ENCODE measurements around the gene MESD.
"Not testable (repeated sequence)": the region's sequence is repeated elsewhere in the genome, so short reads cannot be mapped to it uniquely, and the experiment has no call there.

Gene MESD

DNA sequence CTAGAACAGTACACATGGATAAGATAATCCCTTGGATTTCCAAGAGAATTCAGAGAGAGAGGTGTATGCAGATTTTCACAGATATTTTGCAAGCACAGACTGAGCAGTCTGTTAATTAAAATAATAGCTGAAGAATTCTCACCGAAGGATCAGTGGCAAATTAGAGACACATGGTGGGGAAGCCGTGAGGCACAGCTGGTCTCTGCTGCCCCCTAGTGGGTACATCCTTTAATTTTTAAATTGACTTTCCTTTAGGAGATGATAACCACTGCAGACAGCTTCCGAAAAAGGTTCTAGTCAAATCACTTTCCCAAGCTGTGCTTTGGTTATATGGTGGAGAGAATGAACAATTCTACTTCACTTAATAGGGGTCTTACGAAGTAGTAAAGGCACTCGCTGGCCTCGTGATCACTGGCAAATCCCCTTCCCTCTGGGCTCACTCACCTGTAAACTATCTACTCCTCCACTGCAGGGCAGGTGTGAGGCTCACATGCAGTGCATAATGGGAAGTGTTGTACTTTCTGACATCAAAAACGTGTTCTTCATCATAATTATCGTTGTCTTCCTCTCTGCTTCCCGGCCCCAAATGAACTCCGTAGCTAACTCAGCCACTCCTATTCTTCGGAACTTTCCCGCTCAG lies 19.5 kb downstream of the MESD start:
- H3K27ac Mint-ChIP-seq = no peak overlapping the region
- H3K4me1 Mint-ChIP-seq (ENCODE audit: low read depth) = peaks cover 6% of the 10 kb centered on the region
- H3K36me3 Mint-ChIP-seq (ENCODE audit: low read depth) = peaks cover 13% of the 10 kb centered on the region
- peaks cover 3% of the 10 kb centered on the region for H3K9me3 Mint-ChIP-seq
- no peak overlapping the region for H3K4me3 Mint-ChIP-seq
- no peaks in the 10 kb centered on the region for H3K27me3 Mint-ChIP-seq (ENCODE audit: low read depth)

DNA sequence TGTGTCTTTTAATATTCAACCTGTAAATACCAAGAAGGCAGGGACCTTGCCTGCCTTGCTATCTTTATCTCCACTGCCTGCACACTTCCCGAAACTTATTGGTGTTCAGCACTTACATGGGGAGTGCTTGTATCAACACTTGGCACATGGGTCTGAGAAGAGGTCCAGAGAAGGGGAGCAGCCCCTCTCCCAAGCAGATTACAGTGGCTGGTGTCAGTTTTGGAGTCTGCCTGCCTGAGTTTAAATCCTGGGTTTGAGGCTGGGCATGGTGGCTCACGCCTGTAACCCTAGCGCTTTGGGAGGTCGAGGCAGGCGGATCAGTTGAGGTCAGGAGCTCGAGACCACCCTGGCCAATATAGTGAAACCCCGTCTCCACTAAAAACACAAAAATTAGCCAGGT lies 20.3 kb downstream of the MESD start:
- H3K4me1 Mint-ChIP-seq (ENCODE audit: low read depth) = peaks cover 6% of the 10 kb centered on the region
- H3K4me3 Mint-ChIP-seq = no peak overlapping the region
- peaks cover 4% of the 10 kb centered on the region for H3K9me3 Mint-ChIP-seq
- peaks cover 21% of the 10 kb centered on the region for H3K36me3 Mint-ChIP-seq (ENCODE audit: low read depth)
- no peaks in the 10 kb centered on the region for H3K27me3 Mint-ChIP-seq (ENCODE audit: low read depth)
- H3K27ac Mint-ChIP-seq = no peak overlapping the region

- Mint-ChIP-seq H3K27me3 (ENCODE audit: low read depth) (no peaks in the 10 kb centered on the region), H3K9me3 (peaks cover 6% of the 10 kb centered on the region), H3K27ac (no peak overlapping the region), H3K36me3 (ENCODE audit: low read depth) (peaks cover 25% of the 10 kb centered on the region), H3K4me1 (ENCODE audit: low read depth) (peaks cover 6% of the 10 kb centered on the region), H3K4me3 (no peak overlapping the region)
Observed at GRCh38 chr15:80967991-80968510, 21.6 kb downstream of the MESD start.

- Mint-ChIP-seq H3K36me3 (ENCODE audit: low read depth) (peaks cover 31% of the 10 kb centered on the region), H3K27ac (no peak overlapping the region), H3K4me3 (no peak overlapping the region), H3K4me1 (ENCODE audit: low read depth) (peaks cover 9% of the 10 kb centered on the region), H3K27me3 (ENCODE audit: low read depth) (no peaks in the 10 kb centered on the region), H3K9me3 (peaks cover 6% of the 10 kb centered on the region)
Observed at GRCh38 chr15:80967451-80967850, 22.2 kb downstream of the MESD start.

DNA sequence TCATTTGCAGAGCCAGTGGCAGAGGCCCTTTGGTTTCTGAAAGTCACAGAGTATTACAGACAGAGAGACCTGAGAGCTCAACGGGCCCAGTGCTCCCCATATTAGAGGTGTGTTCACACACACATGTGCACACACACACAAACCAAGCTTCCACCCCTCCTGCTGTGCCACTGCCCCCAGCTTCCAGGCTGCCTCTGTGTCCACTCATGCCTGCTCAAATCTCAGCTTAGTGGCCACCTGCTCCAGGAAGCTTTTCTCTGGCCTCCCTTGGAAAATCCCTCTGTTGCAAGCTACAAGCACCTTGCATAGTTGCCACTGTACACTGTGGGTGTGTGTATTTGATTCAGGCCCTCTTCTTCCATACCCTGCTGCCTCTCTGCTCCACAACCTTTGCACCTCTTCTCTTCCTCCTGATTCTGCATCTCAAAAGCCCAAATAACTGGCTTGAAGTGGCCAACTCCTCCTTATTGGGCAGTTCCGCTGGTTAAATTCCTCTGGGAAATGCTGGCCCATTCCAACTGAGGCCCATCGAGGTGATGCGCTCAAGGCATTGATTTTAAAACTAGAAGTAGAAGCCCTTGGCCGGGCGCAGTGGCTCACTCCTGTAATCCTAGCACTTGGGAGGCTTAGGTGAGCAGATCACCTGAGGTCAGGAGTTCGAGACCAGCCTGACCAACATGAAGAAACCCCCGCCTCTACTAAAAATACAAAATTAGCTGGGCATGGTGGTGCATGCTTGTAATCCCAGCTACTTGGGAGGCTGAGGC lies 23.0 kb downstream of the MESD start:
- H3K27me3 Mint-ChIP-seq (ENCODE audit: low read depth) = no peaks in the 10 kb centered on the region
- H3K27ac Mint-ChIP-seq = no peak overlapping the region
- no peak overlapping the region for H3K4me3 Mint-ChIP-seq

GRCh38 chr15:80965454-80965853 lies 24.2 kb downstream of the MESD start:
- H3K4me1 Mint-ChIP-seq (ENCODE audit: low read depth); H3K27ac Mint-ChIP-seq; H3K4me3 Mint-ChIP-seq; H3K27me3 Mint-ChIP-seq (ENCODE audit: low read depth); H3K9me3 Mint-ChIP-seq: not testable (repeated sequence)
- peaks cover 39% of the 10 kb centered on the region for H3K36me3 Mint-ChIP-seq (ENCODE audit: low read depth)

More for the DNA sequence above, 23.0 kb downstream of the MESD start:
- peaks cover 32% of the 10 kb centered on the region for H3K36me3 Mint-ChIP-seq (ENCODE audit: low read depth)
- H3K4me1 Mint-ChIP-seq (ENCODE audit: low read depth) = peaks cover 9% of the 10 kb centered on the region
- H3K9me3 Mint-ChIP-seq = peaks cover 6% of the 10 kb centered on the region

DNA sequence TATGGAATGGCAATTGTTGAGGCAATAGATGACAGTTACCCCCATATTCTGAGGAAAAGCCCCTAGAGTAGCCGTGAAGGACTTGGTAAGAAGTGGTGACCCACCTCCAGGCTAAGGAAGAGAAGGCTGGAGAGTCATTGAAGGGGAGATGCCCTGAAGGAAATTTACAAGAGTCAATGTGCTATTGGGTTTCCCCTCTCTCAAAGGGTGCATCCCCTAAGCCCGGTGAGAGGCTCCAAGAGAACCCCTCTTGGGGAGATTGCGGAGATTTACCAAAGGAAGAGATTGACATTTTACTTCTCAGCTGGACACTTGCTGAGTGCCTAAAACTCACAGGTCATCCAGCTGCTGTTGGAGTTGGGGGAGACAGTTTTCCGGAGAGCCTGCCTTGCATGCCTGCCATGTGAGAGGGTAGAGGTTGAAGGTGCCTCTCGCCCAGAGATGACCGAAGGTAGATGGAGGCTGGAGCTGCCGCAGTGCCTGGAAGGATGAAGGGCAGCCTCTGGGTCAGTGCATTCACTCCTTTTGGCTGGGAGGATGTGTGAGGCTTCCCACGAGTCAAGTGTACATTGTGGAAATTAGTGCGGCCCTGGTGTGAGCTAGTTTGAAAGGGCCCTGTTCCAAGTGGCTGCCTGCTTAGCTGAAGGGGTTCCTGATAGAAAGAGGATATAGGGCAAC lies 30.7 kb downstream of the MESD start:
- H3K36me3 Mint-ChIP-seq (ENCODE audit: low read depth) = peaks cover 29% of the 10 kb centered on the region
- peaks cover 15% of the 10 kb centered on the region for H3K4me1 Mint-ChIP-seq (ENCODE audit: low read depth)
- no peaks in the 10 kb centered on the region for H3K9me3 Mint-ChIP-seq
- H3K27ac Mint-ChIP-seq = no peak overlapping the region
- no peaks in the 10 kb centered on the region for H3K27me3 Mint-ChIP-seq (ENCODE audit: low read depth)
- H3K4me3 Mint-ChIP-seq = no peak overlapping the region

DNA sequence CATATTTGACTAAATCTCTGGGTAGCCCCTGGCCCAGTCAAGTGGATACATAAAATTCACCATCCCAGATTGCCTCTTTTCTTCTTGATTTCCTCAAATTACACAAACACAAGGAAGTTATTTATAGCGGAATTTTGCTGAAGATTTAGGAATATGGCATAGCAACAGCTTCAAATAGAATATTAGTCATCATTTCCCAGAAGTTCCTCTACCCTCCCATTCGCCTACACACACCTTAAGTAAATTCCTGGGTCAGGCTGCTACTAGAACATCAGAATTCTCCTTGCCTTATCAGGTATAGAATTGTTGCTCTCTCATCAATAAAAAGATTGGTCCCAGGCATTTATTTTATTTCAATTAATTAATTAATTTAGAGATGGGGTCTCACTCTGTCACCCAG lies 31.6 kb downstream of the MESD start:
- H3K27me3 Mint-ChIP-seq (ENCODE audit: low read depth) = no peaks in the 10 kb centered on the region
- H3K4me3 Mint-ChIP-seq = no peak overlapping the region
- H3K36me3 Mint-ChIP-seq (ENCODE audit: low read depth) = peaks cover 25% of the 10 kb centered on the region
- no peak overlapping the region for H3K27ac Mint-ChIP-seq
- H3K9me3 Mint-ChIP-seq = no peaks in the 10 kb centered on the region
- H3K4me1 Mint-ChIP-seq (ENCODE audit: low read depth) = peaks cover 15% of the 10 kb centered on the region

DNA sequence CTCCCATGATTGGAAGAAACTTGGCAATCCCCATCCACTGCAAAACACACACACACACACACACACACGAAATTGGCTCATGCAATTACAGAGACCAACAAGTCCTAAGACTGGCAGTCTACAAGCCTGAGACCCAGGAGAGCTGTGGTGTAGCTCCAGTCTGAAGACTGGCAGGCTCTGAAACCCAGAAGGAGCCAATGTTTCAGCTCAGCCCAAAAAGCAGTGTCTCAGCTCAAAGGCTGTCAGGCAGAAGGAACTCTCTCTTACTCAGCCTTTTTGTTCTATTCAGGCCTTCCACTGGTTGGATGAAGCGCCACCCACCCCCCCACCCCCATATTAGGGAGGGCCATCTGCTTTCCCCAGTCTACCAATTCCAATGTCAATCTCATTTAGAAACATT lies 32.1 kb downstream of the MESD start:
- Mint-ChIP-seq H3K9me3 (no peaks in the 10 kb centered on the region), H3K36me3 (ENCODE audit: low read depth) (peaks cover 25% of the 10 kb centered on the region), H3K27ac (no peak overlapping the region)

GRCh38 chr15:80955571-80956452 lies 33.8 kb downstream of the MESD start:
- peaks cover 27% of the 10 kb centered on the region for H3K36me3 Mint-ChIP-seq (ENCODE audit: low read depth)
- not testable (repeated sequence) for H3K27me3 Mint-ChIP-seq (ENCODE audit: low read depth); H3K4me3 Mint-ChIP-seq; H3K9me3 Mint-ChIP-seq; H3K27ac Mint-ChIP-seq; H3K4me1 Mint-ChIP-seq (ENCODE audit: low read depth)

More for the DNA sequence above, 32.1 kb downstream of the MESD start:
- peaks cover 12% of the 10 kb centered on the region for H3K4me1 Mint-ChIP-seq (ENCODE audit: low read depth)
- no peak overlapping the region for H3K4me3 Mint-ChIP-seq
- H3K27me3 Mint-ChIP-seq (ENCODE audit: low read depth) = no peaks in the 10 kb centered on the region

- H3K27me3 Mint-ChIP-seq (ENCODE audit: low read depth) = no peaks in the 10 kb centered on the region
- no peak overlapping the region for H3K4me3 Mint-ChIP-seq
- no peaks in the 10 kb centered on the region for H3K9me3 Mint-ChIP-seq
- H3K4me1 Mint-ChIP-seq (ENCODE audit: low read depth) = peaks cover 9% of the 10 kb centered on the region
- H3K27ac Mint-ChIP-seq = no peak overlapping the region
- H3K36me3 Mint-ChIP-seq (ENCODE audit: low read depth) = peaks cover 21% of the 10 kb centered on the region
Observed at GRCh38 chr15:80953953-80954778, 35.5 kb downstream of the MESD start.

DNA sequence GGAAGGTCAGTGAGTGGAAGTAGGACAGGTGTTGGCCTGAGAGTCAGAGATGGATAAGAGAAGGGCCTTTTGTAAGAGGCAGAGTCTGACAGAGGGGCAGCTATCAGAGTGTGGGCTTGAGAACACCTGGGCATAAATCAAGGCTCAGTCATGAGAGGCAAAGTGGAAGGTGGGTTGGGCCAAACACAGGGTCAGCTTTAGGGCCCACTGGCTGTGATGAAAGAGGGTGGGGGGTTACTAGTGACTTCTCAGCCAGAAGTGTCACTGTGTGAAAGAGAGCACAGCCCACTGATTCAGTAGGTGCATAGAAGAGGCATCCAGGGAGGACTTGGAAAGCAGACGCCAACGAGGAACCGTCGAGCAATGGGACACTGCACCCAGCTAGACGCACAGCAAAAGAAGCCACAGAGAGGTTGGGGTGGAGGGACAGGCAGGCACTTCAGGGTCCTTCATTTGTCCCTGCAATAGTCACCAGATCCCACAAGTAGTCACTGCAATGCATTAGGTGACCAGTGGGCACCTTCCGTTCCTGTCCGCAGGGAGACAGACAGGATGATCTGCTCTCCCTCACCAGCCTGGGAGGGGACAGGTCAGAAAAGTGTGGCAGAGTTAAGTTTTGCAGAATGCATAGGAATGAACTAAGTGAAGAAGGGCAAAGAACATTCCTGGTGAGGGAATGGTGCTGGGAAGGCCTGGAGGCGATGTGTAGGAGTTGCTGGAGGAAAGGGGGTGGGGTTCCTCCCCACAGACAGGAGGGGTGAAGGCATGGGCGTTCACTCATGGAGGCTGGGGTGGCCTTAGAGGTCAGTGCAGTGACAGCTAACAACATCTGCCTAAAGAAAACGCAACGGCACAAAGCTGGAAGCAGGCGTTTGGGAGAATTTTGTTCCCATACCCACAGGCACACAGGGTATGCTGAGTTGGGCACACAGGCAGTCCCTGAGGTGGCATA lies 36.3 kb downstream of the MESD start:
- Mint-ChIP-seq H3K27me3 (ENCODE audit: low read depth) (no peaks in the 10 kb centered on the region), H3K27ac (no peak overlapping the region), H3K9me3 (no peaks in the 10 kb centered on the region), H3K4me3 (no peak overlapping the region), H3K36me3 (ENCODE audit: low read depth) (peaks cover 18% of the 10 kb centered on the region), H3K4me1 (ENCODE audit: low read depth) (peaks cover 9% of the 10 kb centered on the region)

DNA sequence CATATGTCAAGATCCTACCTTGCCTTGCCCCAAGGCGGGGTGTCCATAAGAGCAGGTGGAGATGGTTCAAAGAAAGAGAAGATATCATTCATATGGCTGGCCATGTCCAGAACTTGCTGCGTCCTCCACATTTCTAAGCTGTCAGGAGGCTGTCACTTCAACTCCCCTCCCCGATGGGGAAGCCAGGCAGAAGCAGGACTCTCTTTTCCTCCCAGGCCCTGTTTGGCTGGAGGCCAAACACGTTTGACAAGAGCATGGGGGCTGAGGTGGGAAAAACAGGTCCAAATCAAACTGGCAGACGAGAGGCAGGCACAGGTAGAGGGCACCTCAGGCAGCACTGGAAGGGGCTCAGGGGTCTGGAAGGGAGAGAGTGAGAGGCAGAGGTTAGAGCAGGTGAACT lies 37.7 kb downstream of the MESD start:
- Mint-ChIP-seq H3K27me3 (ENCODE audit: low read depth) (no peaks in the 10 kb centered on the region), H3K36me3 (ENCODE audit: low read depth) (peaks cover 18% of the 10 kb centered on the region), H3K27ac (no peak overlapping the region), H3K4me3 (no peak overlapping the region), H3K9me3 (no peaks in the 10 kb centered on the region), H3K4me1 (ENCODE audit: low read depth) (peaks cover 6% of the 10 kb centered on the region)

All from T-helper 1 cell treated with Interleukin-12 subunit alpha and Interleukin-12 subunit beta and Interleukin-4 antibody, amounts not matched to agents 30 μg/mL and 1 μg/mL, for 36 hours (primary cell).